SK-MEL-5 (cell line): Measurements from ENCODE around the gene ACTN4. TPM values are rescaled to one million over a fixed set of nuclear protein-coding genes. Genes with fewer than 3 reads are reported as not detected.

Source experiments
- DNase-seq: peaks from one replicate; pipeline ENCODE4 v3.0.0-alpha.2; 2016; ENCODE audit warnings: low read depth, low spot score
- in situ Hi-C: cut with HindIII; loops from 2 replicates; pipeline ENCODE4 v1.10.0; 2016; ENCODE audit warnings: low sequenced_read_pairs, high pct_unique_total_duplicates, low pct_unique_long_range_greater_than_20kb
- total RNA-seq: library from RNA; depleted of rRNA; stranded (reverse); fragments of >200 nt; shearing (Covaris generic); gene quantifications from 2 replicates; pipeline ENCODE4 v1.2.3, GENCODE V29; 2014

Gene ACTN4
- total RNA-seq, 1 experiment from 2014 or later: 69.8 TPM

DNA sequence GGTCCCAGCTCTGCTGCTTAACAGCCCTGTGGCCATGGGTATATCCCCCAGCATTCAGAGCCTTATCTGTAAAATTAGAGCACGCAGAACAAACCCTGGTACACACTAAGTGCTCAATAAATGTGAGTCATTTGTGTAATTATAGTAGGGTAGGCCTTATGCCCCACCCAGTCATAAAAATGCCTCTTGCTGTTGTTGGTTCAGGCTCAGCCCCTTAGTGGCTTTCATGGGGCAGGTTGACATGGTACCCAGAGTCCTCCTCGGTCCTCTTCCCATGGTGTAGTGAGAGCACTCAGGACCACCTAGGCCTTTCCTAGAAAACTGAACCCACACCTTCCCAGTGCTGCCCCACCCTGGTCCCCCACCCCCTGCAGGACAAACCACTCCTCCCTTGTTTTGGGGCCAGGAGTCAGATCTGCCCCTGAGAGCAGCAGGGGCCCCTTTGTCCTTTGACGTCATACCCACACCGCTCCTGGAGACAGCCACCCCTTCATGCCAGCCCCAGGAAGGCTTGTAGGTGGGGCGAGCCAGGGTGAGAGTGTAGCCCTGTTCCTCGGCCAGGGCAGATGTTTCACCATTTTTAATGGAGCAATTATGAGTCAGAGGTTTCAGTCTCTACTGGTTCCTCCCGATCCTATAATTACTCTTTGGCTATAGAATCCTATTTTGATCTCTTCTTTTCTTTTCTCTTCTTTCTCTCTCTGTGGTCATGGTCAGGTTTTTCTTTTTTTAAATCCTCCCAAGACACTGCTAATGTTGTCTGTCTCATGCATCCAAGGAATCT, 36.8 kb downstream of the ACTN4 start:
- in situ Hi-C loops: no loop called here
- peak; percentile 76 for DNase-seq

- no peak for DNase-seq
- in situ Hi-C loops: no loop called here
Observed at GRCh38 chr19:38684862-38685665, 37.6 kb downstream of the ACTN4 start.

- peak; percentile 58 for DNase-seq
- in situ Hi-C loops: no loop called here
Observed at GRCh38 chr19:38685666-38686529, 38.4 kb downstream of the ACTN4 start.

DNA sequence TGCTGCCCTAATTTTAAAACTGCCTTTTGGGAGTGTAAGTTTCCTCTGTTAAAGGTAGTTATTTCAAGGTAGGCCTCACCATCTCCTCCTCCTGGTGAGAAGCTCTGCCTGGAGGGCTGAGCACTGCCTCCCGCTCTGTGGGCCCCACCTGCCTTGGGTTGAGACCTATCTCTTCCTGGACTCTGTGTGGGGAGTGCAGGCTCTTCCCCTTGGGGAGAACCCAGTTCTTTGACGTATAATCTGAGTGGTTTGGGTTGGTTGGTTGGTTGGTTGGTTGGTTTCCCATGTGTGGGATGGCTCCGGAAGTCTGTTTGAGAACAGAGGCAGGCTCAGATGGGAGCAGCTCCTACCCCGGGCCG, 39.1 kb downstream of the ACTN4 start:
- DNase-seq: no peak
- in situ Hi-C loops: no loop called here

- in situ Hi-C loops: no loop called here
- no peak for DNase-seq
Observed at GRCh38 chr19:38687837-38688378, 40.5 kb downstream of the ACTN4 start.

DNA sequence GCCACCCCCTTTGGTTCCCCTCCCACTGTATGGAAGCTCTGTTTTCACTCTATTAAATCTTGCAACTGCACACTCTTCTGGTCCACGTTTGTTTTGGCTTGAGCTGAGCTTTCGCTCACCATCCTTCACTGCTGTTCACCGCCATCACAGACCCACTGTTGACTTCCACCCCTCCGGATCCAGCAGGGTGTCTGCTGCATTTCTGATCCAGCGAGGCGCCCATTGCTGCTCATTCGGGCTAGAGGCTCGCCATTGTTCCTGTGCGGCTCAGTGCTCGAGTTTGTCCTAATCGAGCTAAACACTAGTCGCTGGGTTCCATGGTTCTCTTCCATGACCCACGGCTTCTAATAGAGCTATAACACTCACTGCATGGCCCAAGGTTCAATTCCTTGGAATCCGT, 42.7 kb downstream of the ACTN4 start:
- in situ Hi-C loops: no loop called here

DNA sequence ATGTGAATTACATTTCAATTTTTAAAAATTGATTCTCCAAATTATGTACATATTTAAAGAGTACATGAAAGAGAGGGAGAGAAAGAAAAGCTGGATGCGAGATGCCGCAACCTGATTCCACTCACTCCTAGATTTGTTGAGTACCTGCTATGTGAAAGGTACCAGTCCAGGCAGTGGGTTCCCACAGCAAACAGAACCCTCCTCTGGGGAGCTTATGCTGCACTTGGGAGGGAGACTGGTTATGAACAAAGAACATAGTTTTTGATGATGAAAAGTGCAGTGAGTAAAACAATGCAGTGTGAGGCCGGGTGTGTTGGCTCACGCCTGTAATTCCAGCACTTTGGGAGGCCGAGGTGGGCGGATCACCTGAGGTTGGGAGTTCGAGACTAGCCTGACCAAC, 43.4 kb downstream of the ACTN4 start:
- in situ Hi-C loops: no loop called here

More for the DNA sequence above, 42.7 kb downstream of the ACTN4 start:
- no peak for DNase-seq

DNA sequence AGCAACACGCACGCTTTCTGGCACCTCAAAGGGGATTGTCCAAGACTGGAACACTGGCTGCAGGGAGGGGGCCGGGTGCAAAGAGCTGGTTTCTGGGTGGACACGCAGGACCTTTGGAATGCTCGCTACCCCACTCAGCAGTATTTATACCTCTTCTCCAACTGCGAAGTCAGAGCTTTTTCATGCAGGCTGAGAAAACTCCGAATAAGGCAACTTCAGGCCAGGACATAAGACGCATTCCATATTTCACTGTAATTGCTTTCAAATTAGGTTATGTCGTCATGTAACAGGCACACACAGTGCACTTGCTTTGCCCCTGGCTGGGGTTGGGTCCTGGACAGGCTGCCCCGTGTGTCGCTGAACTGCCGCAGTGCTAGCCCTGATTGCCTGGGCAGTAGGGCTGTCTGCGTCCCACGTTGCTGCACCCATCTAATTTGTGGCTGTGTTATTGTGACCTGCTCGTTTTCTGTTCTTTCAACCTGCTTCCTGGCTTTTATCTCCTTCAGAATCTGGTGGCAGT, 44.5 kb downstream of the ACTN4 start:
- in situ Hi-C loops: no loop called here
- no peak for DNase-seq

More for the DNA sequence above, 43.4 kb downstream of the ACTN4 start:
- DNase-seq: no peak

DNA sequence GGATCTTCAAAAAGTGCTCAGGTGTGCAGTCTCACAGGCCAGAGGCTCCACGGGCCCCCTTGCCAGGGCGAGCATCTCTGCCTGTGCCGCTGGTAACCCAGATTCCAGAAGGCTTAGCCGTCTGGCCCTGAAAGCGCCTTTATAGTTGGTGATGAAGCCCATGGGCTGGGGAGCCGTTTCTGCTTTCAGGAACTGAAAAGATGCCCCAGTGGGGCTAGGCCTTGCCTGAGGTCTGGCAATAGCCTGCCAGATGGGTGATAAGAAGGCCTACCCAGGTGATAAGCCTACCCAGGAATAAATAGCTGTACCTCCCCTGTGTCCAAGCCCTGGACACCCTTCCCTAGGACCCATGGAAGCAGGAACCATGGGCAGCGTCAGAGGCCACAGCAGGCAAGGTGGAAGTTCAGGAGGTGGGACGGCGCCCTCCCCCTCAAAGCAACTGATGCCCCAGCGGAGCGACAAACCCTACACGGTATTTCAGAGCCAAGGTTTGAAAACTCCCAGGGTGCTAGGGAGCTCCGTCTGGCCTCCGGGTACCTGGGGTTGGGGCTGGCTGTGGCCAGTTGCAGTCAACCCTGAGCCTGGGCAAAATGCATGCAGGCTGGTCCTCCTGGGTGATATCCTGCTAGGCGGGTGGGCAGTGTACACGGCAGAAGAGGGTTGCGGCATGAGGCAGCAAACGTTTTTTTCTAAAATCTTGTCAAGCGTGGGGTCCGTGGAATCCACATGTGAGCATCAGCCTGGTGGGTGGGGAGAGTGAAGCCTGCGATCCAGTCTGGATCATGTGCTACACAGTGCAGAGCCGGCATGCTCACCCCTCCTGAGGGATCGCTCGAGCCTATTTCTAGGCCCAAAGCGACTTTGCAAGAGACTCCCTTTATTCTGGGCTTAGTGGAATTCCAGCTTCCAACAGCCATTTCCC, 45.3 kb downstream of the ACTN4 start:
- in situ Hi-C loops: no loop called here
- no peak for DNase-seq

- in situ Hi-C loops: no loop called here
- DNase-seq: peak; percentile 95
Observed at GRCh38 chr19:38693380-38694223, 46.2 kb downstream of the ACTN4 start.

DNA sequence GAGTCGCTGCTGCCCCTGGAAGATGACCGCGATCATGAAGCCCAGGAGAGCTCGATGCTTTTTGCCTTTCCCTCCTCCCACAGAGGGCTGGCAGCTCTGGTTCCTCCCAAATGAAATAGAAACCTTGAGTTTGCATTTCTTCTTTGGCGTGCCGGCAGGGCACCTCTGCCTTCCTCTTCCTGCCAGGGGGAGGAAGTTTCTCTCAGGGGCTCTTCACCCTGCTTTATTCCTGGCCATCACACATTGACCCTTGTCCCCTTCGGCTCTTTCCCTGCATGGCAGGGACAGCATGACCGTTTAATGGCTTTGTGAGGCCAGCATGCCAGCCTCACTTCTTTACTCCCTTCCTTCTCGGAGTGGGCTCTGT, 47.9 kb downstream of the ACTN4 start:
- in situ Hi-C loops: no loop called here
- no peak for DNase-seq

GRCh38 chr19:38695832-38696728, 48.6 kb downstream of the ACTN4 start:
- in situ Hi-C loops: no loop called here
- no peak for DNase-seq

DNA sequence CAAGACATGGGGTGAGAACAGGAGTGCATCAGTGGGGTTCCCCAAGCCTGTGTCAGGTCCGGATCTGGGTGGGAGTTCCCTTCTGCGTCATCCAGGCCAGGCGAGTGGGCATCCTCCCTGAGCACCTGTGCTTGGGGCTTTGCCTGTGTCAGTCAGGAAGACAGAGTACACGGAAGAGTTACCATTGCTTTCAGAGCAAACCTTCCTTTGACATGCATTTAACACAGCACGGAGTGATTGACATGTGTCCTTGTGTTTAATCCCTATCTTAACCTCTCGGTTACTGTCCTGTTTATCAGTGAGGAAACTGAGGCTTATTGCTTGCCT, 49.2 kb downstream of the ACTN4 start:
- no peak for DNase-seq
- in situ Hi-C loops: no loop called here

GRCh38 chr19:38697197-38697596, 49.7 kb downstream of the ACTN4 start:
- in situ Hi-C loops: no loop called here
- DNase-seq: no peak

GRCh38 chr19:38697641-38698071, 50.2 kb downstream of the ACTN4 start:
- DNase-seq: no peak
- in situ Hi-C loops: no loop called here
